PC-3 (cell line): Measurements from ENCODE around the gene LEUTX.

Experiments used
- CTCF ChIP-seq: fragments of 300-600 bp; sonication (generic); conservative IDR thresholded peaks from 2 replicates; pipeline ENCODE4 v1.5.1; 2017; ENCODE audit warnings: antibody characterized with exemption, low read depth, mild to moderate bottlenecking, low read length
- EZH2 ChIP-seq: fragments of 300-600 bp; sonication (generic); IDR thresholded peaks from one replicate; pipeline ENCODE4 v1.6.1; 2017; ENCODE audit warnings: antibody characterized with exemption, mild to moderate bottlenecking, low read length; ENCODE audit not compliant: unreplicated experiment

DNA sequence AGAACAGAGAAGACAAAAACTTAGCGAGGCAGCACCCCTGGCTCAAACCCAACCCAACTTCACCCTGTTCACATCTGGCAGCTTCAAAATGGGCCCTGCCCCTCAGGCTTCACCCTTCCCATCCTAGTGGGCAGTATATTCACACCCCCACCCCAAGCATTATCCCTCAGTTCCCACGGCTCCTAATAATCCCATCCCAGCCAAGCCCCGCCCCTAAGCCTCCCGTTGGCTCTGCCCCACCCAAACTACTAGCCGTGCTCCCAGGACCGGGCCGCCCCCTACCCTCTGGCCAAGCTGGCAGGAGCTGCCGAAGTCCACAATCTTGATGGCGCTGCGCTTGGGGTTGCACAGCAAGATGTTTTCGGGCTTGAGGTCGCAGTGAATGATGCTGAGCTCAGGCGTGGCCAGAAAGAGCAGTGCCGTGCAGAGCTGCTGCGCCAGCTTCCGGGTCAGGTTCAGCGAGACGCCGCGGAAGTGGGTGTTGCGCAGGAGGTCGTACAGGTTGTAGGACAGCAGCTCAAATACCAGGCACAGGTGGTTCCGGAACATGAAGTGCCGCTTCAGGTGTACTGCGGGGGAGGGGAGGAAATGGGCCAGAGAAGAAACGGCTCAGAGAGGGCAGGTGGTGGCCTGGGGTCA lies 49.5 kb downstream of the LEUTX start:
- no peak for TF ChIP-seq CTCF
- no peak for TF ChIP-seq EZH2
